GM18519 (cell line): Measurements from ENCODE around the gene SPRR1A.
"Not testable (repeated sequence)": the region's sequence is repeated elsewhere in the genome, so short reads cannot be mapped to it uniquely, and the experiment has no call there.

Experiments
- ATAC-seq: cut with Tn5 transposase; IDR thresholded peaks from one replicate; pipeline ENCODE4 v1.9.1; 2021; ENCODE audit warnings: mild to moderate bottlenecking, moderate library complexity; ENCODE audit not compliant: unreplicated experiment, low FRiP score

The SPRR1A gene

GRCh38 chr1:152970495-152970894 lies 13.4 kb upstream of the SPRR1A start, which contains the start of gene SPRR4:
Gene SPRR4, plus strand, starts transcription at chr1:152970648. Its CDS starts 1,243 bp downstream, at chr1:152971891.
- ATAC-seq, result no peak

- ATAC-seq, result no peak
These were observed 11.5 kb upstream of the SPRR1A start for GRCh38 chr1:152972196-152972886.

GRCh38 chr1:152976688-152977087 lies 7.2 kb upstream of the SPRR1A start:
- ATAC-seq, result no peak

GRCh38 chr1:152977614-152978013 lies 6.3 kb upstream of the SPRR1A start:
- no peak for ATAC-seq

- ATAC-seq, result no peak
These were observed 3.2 kb upstream of the SPRR1A start for GRCh38 chr1:152980676-152981075.

- ATAC-seq, result no peak
These were observed 2.6 kb upstream of the SPRR1A start for GRCh38 chr1:152981146-152981871.

- no peak for ATAC-seq
These were observed 1.8 kb upstream of the SPRR1A start for GRCh38 chr1:152982076-152982475.

GRCh38 chr1:152983234-152983633 lies 647 bp upstream of the SPRR1A start:
- no peak for ATAC-seq

- ATAC-seq, result no peak
These were observed 2.7 kb downstream of the SPRR1A start for GRCh38 chr1:152986578-152986977.

- ATAC-seq, result no peak
These were observed 9.3 kb downstream of the SPRR1A start for GRCh38 chr1:152993186-152993585.

GRCh38 chr1:152995842-152996241 lies 12.0 kb downstream of the SPRR1A start:
- ATAC-seq, result no peak

- ATAC-seq, result no peak
These were observed 12.9 kb downstream of the SPRR1A start for GRCh38 chr1:152996633-152997400.

GRCh38 chr1:152997901-152998300 lies 14.0 kb downstream of the SPRR1A start:
- no peak for ATAC-seq

GRCh38 chr1:152998476-152998875 lies 14.6 kb downstream of the SPRR1A start:
- ATAC-seq, result no peak

GRCh38 chr1:152999818-153000217 lies 15.9 kb downstream of the SPRR1A start:
- no peak for ATAC-seq

- no peak for ATAC-seq
These were observed 16.4 kb downstream of the SPRR1A start for GRCh38 chr1:153000294-153000693.

GRCh38 chr1:153001382-153001781 lies 17.5 kb downstream of the SPRR1A start, which contains the start of gene SPRR3:
Gene SPRR3, plus strand, starts transcription at chr1:153001749. Its CDS starts 1,272 bp downstream, at chr1:153003021.
- ATAC-seq, result no peak

GRCh38 chr1:153011235-153011758 lies 27.4 kb downstream of the SPRR1A start:
- not testable (repeated sequence) for ATAC-seq

GRCh38 chr1:153021829-153022228 lies 37.9 kb downstream of the SPRR1A start:
- not testable (repeated sequence) for ATAC-seq

- ATAC-seq, result not testable (repeated sequence)
These were observed 38.5 kb downstream of the SPRR1A start for GRCh38 chr1:153022340-153022739.

GRCh38 chr1:153023109-153023508 lies 39.2 kb downstream of the SPRR1A start:
- no peak for ATAC-seq
